ENCODE data around the gene DHFR2.
"Not testable (repeated sequence)": the region's sequence is repeated elsewhere in the genome, so short reads cannot be mapped to it uniquely, and the experiment has no call there.

Gene DHFR2

DNA sequence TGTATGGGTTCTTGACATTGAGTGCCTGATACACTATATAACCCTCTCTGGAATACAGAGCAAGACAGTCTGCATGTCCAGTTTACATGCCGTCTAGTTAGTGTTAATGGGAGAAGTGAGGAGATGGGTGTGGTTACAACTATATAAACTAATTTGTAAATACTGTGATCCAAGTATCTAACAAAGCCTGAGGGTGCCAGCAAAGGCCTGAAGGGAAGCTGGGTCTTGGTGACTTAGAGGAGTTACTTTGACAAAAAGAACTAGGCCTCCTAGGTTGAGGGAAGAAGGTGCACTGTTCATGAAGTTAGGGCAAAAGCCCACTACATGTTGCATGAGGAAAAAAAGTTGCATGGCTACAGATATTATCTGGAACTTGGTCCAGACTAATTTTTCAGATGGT is 2.4 kb upstream of the DHFR2 start:
- no peak for TF ChIP-seq CTCF (IDR thresholded peaks at IDR 0.05; ENCODE audit: insufficient read depth, low read depth, low read length, missing control alignments)
- DNase-seq (ENCODE audit: low read depth), result no peak
- H3K4me3 ChIP-seq (ENCODE audit: low read depth, low read length), result no peak overlapping the region

GRCh38 chr3:94064243-94064860 is 1.6 kb upstream of the DHFR2 start:
- no peak for DNase-seq (ENCODE audit: low read depth)
- H3K4me3 ChIP-seq (ENCODE audit: low read depth, low read length), result peak overlapping the region; percentile 99
- TF ChIP-seq CTCF (IDR thresholded peaks at IDR 0.05; ENCODE audit: insufficient read depth, low read depth, low read length, missing control alignments), result no peak

- peak; percentile 22 for DNase-seq (ENCODE audit: low read depth)
- no peak for TF ChIP-seq CTCF (IDR thresholded peaks at IDR 0.05; ENCODE audit: insufficient read depth, low read depth, low read length, missing control alignments)
- peak overlapping the region; percentile 99 for H3K4me3 ChIP-seq (ENCODE audit: low read depth, low read length)
These were observed 892 bp upstream of the DHFR2 start for GRCh38 chr3:94063496-94064119.

- no peak for DNase-seq (ENCODE audit: low read depth)
- no peak overlapping the region for H3K4me3 ChIP-seq (ENCODE audit: low read depth, low read length)
- no peak for TF ChIP-seq CTCF (IDR thresholded peaks at IDR 0.05; ENCODE audit: insufficient read depth, low read depth, low read length, missing control alignments)
These were observed 1.4 kb downstream of the DHFR2 start for GRCh38 chr3:94061297-94061696.

DNA sequence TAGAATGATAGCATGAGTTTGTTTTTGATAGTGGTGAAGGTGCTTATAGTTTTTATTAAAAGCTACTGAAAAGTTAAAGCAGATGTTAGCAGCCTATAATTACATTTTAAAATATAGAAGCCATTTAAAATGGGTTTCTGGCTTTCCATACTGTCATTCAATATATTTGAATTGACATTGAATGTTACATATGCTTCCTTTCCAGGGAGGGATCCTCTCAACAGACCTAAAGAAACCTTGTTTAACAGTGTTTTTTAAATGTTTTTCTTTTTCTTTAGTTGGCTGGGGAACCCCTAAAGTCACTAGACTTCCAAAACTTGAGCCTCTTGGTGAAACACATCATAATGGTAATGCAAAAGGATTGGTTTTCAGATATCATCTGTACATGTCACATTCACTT is 12.2 kb downstream of the DHFR2 start:
- DNase-seq (ENCODE audit: low read depth), result no peak
- TF ChIP-seq CTCF (IDR thresholded peaks at IDR 0.05; ENCODE audit: insufficient read depth, low read depth, low read length, missing control alignments), result no peak
- no peak overlapping the region for H3K4me3 ChIP-seq (ENCODE audit: low read depth, low read length)

- peak; percentile 9 for DNase-seq (ENCODE audit: low read depth)
- TF ChIP-seq CTCF (IDR thresholded peaks at IDR 0.05; ENCODE audit: insufficient read depth, low read depth, low read length, missing control alignments), result no peak
- H3K4me3 ChIP-seq (ENCODE audit: low read depth, low read length), result no peak overlapping the region
These were observed 13.4 kb downstream of the DHFR2 start for GRCh38 chr3:94049267-94049666.

- no peak overlapping the region for H3K4me3 ChIP-seq (ENCODE audit: low read depth, low read length)
- no peak for DNase-seq (ENCODE audit: low read depth)
- TF ChIP-seq CTCF (IDR thresholded peaks at IDR 0.05; ENCODE audit: insufficient read depth, low read depth, low read length, missing control alignments), result no peak
These were observed 16.2 kb downstream of the DHFR2 start for GRCh38 chr3:94046533-94046932.

DNA sequence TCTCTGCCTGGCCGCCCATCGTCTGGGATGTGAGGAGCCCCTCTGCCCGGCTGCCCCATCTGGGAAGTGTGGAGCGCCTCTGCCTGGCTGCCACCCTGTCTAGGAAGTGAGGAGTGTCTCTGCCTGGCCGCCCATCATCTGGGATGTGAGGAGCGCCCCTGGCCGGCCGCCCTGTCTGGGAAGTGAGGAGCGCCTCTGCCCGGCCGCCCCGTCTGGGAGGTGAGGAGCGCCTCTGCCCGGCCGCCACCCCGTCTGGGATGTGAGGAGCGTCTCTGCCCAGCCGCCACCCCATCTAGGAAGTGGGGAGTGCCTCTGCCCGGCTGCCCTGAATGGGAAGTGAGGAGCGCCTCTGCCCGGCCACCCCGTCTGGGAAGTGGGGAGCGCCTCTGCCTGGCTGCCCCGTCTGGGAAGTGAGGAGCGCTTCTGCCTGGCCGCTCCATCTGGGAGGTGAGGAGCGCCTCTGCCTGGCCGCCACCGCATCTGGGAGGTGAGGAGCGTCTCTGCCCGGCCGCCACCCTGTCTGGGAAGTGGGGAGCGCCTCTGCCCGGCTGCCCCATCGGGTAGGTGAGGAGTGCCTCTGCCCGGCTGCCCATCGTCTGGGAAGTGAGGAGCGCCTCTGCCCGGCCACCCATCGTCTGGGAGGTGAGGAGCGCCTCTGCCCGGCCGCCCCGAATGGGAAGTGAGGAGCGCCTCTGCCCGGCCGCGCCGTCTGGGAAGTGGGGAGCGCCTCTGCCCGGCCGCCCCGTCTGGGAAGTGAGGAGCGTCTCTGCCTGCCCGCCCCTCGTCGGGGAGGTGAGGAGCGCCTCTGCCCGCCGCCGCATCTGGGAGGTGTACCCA is 18.4 kb downstream of the DHFR2 start:
- DNase-seq (ENCODE audit: low read depth); H3K4me3 ChIP-seq (ENCODE audit: low read depth, low read length): not testable (repeated sequence)

All from GM12865 (cell line).